ENCODE data around the gene SNRK.

Gene SNRK

GRCh38 chr3:43249405-43249804 lies 36.9 kb upstream of the SNRK start:
- TF ChIP-seq CTCF (IDR thresholded peaks at IDR 0.05), result no peak
- no peaks in the 10 kb centered on the region for H3K36me3 ChIP-seq (ENCODE audit: control insufficient read depth, insufficient read depth, low read length)
- no peak overlapping the region for H3K9ac ChIP-seq
- no peak overlapping the region for H3K27ac ChIP-seq
- H3K4me2 ChIP-seq (ENCODE audit: low read length), result no peak overlapping the region
- no peak overlapping the region for H2AFZ ChIP-seq
- H3K4me3 ChIP-seq (ENCODE audit: low read depth, low read length), result no peak overlapping the region
- H3K9me3 ChIP-seq (ENCODE audit: control insufficient read depth, low read length), result no peaks in the 10 kb centered on the region
- H3K4me1 ChIP-seq, result no peaks in the 10 kb centered on the region
- H3K79me2 ChIP-seq, result no peaks in the 10 kb centered on the region
- H3K27me3 ChIP-seq (ENCODE audit: control insufficient read depth, insufficient read depth, low read length), result no peaks in the 10 kb centered on the region

GRCh38 chr3:43253294-43253693 lies 33.0 kb upstream of the SNRK start:
- Histone ChIP-seq H3K4me1 (no peaks in the 10 kb centered on the region), H3K4me3 (ENCODE audit: low read depth, low read length) (no peak overlapping the region), H3K79me2 (no peaks in the 10 kb centered on the region), H3K9me3 (ENCODE audit: control insufficient read depth, low read length) (no peaks in the 10 kb centered on the region), H3K27me3 (ENCODE audit: control insufficient read depth, insufficient read depth, low read length) (no peaks in the 10 kb centered on the region), H3K9ac (no peak overlapping the region), H3K27ac (no peak overlapping the region), H3K4me2 (ENCODE audit: low read length) (no peak overlapping the region), H3K36me3 (ENCODE audit: control insufficient read depth, insufficient read depth, low read length) (no peaks in the 10 kb centered on the region), H2AFZ (no peak overlapping the region)
- TF ChIP-seq CTCF (IDR thresholded peaks at IDR 0.05), result no peak

- no peaks in the 10 kb centered on the region for H3K27me3 ChIP-seq (ENCODE audit: control insufficient read depth, insufficient read depth, low read length)
- H2AFZ ChIP-seq, result no peak overlapping the region
- no peaks in the 10 kb centered on the region for H3K9me3 ChIP-seq (ENCODE audit: control insufficient read depth, low read length)
- H3K4me3 ChIP-seq (ENCODE audit: low read depth, low read length), result no peak overlapping the region
- H3K36me3 ChIP-seq (ENCODE audit: control insufficient read depth, insufficient read depth, low read length), result no peaks in the 10 kb centered on the region
- TF ChIP-seq CTCF (IDR thresholded peaks at IDR 0.05), result no peak
- no peak overlapping the region for H3K9ac ChIP-seq
- no peak overlapping the region for H3K4me2 ChIP-seq (ENCODE audit: low read length)
- no peaks in the 10 kb centered on the region for H3K79me2 ChIP-seq
- no peaks in the 10 kb centered on the region for H3K4me1 ChIP-seq
- no peak overlapping the region for H3K27ac ChIP-seq
Observed at GRCh38 chr3:43254125-43254524, 32.2 kb upstream of the SNRK start.

- Histone ChIP-seq H3K9ac (no peak overlapping the region), H3K27ac (no peak overlapping the region), H3K4me2 (ENCODE audit: low read length) (no peak overlapping the region), H3K9me3 (ENCODE audit: control insufficient read depth, low read length) (no peaks in the 10 kb centered on the region), H3K79me2 (no peaks in the 10 kb centered on the region), H2AFZ (no peak overlapping the region), H3K27me3 (ENCODE audit: control insufficient read depth, insufficient read depth, low read length) (no peaks in the 10 kb centered on the region), H3K4me3 (ENCODE audit: low read depth, low read length) (no peak overlapping the region), H3K36me3 (ENCODE audit: control insufficient read depth, insufficient read depth, low read length) (no peaks in the 10 kb centered on the region), H3K4me1 (no peaks in the 10 kb centered on the region)
- TF ChIP-seq CTCF (IDR thresholded peaks at IDR 0.05), result no peak
Observed at GRCh38 chr3:43255662-43256061, 30.7 kb upstream of the SNRK start.

- Histone ChIP-seq H3K27me3 (ENCODE audit: control insufficient read depth, insufficient read depth, low read length) (no peaks in the 10 kb centered on the region), H3K27ac (no peak overlapping the region), H3K4me1 (no peaks in the 10 kb centered on the region), H2AFZ (no peak overlapping the region), H3K9ac (no peak overlapping the region), H3K4me2 (ENCODE audit: low read length) (no peak overlapping the region), H3K4me3 (ENCODE audit: low read depth, low read length) (no peak overlapping the region), H3K9me3 (ENCODE audit: control insufficient read depth, low read length) (no peaks in the 10 kb centered on the region), H3K36me3 (ENCODE audit: control insufficient read depth, insufficient read depth, low read length) (no peaks in the 10 kb centered on the region), H3K79me2 (no peaks in the 10 kb centered on the region)
- no peak for TF ChIP-seq CTCF (IDR thresholded peaks at IDR 0.05)
Observed at GRCh38 chr3:43256714-43257461, 29.5 kb upstream of the SNRK start.

Measured in parathyroid adenoma (tissue), 2 donors.